SU-DHL-6 (cell line): ENCODE data around the gene ATP13A3.

Experiments
- H2AFZ ChIP-seq: fragments of 200-600 bp; sonication (generic); 2 replicates; pipeline ENCODE4 v1.6.1; 2014; ENCODE audit warnings: low read depth, mild to moderate bottlenecking, moderate library complexity, mixed read lengths, antibody characterized with exemption, low read length; ENCODE audit not compliant: severe bottlenecking
- H3F3A ChIP-seq: fragments of 200-600 bp; shearing (Covaris generic); 2 replicates; pipeline ENCODE4 v1.6.0; 2016; ENCODE audit warnings: antibody characterized with exemption, mild to moderate bottlenecking; ENCODE audit not compliant: insufficient read depth
- H3K27ac ChIP-seq: fragments of 200-600 bp; sonication (generic); 2 replicates; pipeline ENCODE4 v1.5.1; 2016; ENCODE audit warnings: low read depth, mild to moderate bottlenecking, low read length, moderate library complexity, mixed read lengths
- H3K27me3 ChIP-seq: fragments of 200-600 bp; sonication (generic), shearing (Covaris generic); 2 replicates; pipeline ENCODE4 v1.6.0; 2014; ENCODE audit warnings: mild to moderate bottlenecking, low read length
- H3K36me3 ChIP-seq: fragments of 200-600 bp; sonication (generic); 2 replicates; pipeline ENCODE4 v1.6.1; 2014; ENCODE audit warnings: mild to moderate bottlenecking, low read length, mixed read lengths
- H3K4me2 ChIP-seq: fragments of 300-600, 200-600 bp; shearing (Covaris generic), sonication (generic); 2 replicates; pipeline ENCODE4 v1.6.0; 2014; ENCODE audit warnings: low read length, low read depth, mild to moderate bottlenecking; ENCODE audit not compliant: poor library complexity, severe bottlenecking
- H3K4me3 ChIP-seq: fragments of 200-600 bp; sonication (generic); 2 replicates; pipeline ENCODE4 v1.5.1; 2014; ENCODE audit warnings: antibody characterized with exemption, low read length, mild to moderate bottlenecking, mixed read lengths; ENCODE audit not compliant: insufficient read depth, poor library complexity, severe bottlenecking
- H3K79me2 ChIP-seq: fragments of 200-600 bp; sonication (generic); 2 replicates; pipeline ENCODE4 v1.6.1; 2014; ENCODE audit warnings: mild to moderate bottlenecking, low read length, moderate library complexity; ENCODE audit not compliant: insufficient read depth
- H3K9ac ChIP-seq: fragments of 200-600 bp; sonication (generic); 2 replicates; pipeline ENCODE4 v1.7.0; 2014; ENCODE audit warnings: mild to moderate bottlenecking, low read length
- H3K9me2 ChIP-seq: fragments of 200-600 bp; sonication (generic); replicated peaks from 2 replicates; pipeline ENCODE4 v1.6.1; 2014; ENCODE audit warnings: low read length; ENCODE audit not compliant: insufficient read depth
- H3K9me3 ChIP-seq: fragments of 200-600 bp; sonication (generic); 2 replicates; pipeline ENCODE4 v1.6.1; 2014; ENCODE audit warnings: low read length, mixed read lengths; ENCODE audit not compliant: insufficient read depth
- H4K20me1 ChIP-seq: fragments of 200-600 bp; sonication (generic); 2 replicates; pipeline ENCODE4 v1.6.1; 2014; ENCODE audit warnings: low read depth, mild to moderate bottlenecking, antibody characterized with exemption, low read length, moderate library complexity, mixed read lengths
- EZH2phosphoT487 ChIP-seq: fragments of 200-600 bp; sonication (generic), shearing (Covaris generic); conservative IDR thresholded peaks from 2 replicates; pipeline ENCODE4 v1.6.1; 2018; ENCODE audit warnings: mild to moderate bottlenecking, antibody characterized with exemption, low read length, moderate library complexity, mixed read lengths
- TF ChIP-seq, protein P1 (sequence below): fragments of 200-600 bp; sonication (generic); IDR thresholded peaks from one replicate; pipeline ENCODE4 v1.5.1; 2017; ENCODE audit warnings: antibody characterized with exemption, mild to moderate bottlenecking, low read length, moderate library complexity; ENCODE audit not compliant: insufficient read depth, poor library complexity, severe bottlenecking

The ATP13A3 gene

DNA sequence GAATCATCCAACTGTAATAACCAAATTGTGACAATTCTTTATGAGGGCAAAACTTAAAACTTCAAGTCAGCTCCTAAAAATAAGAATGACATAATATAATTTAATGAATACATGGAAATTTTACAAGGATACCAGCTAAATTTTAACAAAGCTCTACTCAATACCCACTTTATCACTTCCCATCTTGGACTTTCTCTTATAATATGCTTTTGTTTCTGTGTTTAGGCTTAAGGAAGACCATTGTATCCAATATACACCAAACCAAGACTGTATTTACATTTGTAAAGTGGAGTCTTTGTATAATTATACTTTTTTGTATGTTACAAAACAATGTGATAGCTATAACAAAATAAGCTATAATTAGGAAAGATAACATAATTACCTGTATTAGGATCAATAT lies 16.8 kb downstream of the ATP13A3 start:
- no peaks in the 10 kb centered on the region for H3K9me2 ChIP-seq
- peaks cover 100% of the 10 kb centered on the region for H3K79me2 ChIP-seq
- H3K9ac ChIP-seq = no peak overlapping the region
- peaks cover 12% of the 10 kb centered on the region for H3F3A ChIP-seq
- TF ChIP-seq, protein P1, sequence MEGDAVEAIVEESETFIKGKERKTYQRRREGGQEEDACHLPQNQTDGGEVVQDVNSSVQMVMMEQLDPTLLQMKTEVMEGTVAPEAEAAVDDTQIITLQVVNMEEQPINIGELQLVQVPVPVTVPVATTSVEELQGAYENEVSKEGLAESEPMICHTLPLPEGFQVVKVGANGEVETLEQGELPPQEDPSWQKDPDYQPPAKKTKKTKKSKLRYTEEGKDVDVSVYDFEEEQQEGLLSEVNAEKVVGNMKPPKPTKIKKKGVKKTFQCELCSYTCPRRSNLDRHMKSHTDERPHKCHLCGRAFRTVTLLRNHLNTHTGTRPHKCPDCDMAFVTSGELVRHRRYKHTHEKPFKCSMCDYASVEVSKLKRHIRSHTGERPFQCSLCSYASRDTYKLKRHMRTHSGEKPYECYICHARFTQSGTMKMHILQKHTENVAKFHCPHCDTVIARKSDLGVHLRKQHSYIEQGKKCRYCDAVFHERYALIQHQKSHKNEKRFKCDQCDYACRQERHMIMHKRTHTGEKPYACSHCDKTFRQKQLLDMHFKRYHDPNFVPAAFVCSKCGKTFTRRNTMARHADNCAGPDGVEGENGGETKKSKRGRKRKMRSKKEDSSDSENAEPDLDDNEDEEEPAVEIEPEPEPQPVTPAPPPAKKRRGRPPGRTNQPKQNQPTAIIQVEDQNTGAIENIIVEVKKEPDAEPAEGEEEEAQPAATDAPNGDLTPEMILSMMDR = no peak
- no peak for TF ChIP-seq EZH2phosphoT487
- H3K36me3 ChIP-seq = no peaks in the 10 kb centered on the region; the same call in 1 of the 2 replicates
- H3K4me3 ChIP-seq = no peak overlapping the region
- H3K27ac ChIP-seq = no peak overlapping the region
- H3K9me3 ChIP-seq = no peaks in the 10 kb centered on the region
- H4K20me1 ChIP-seq = peaks cover 20% of the 10 kb centered on the region
- H3K4me2 ChIP-seq = no peak overlapping the region
- no peaks in the 10 kb centered on the region for H3K27me3 ChIP-seq
- H2AFZ ChIP-seq = no peak overlapping the region

DNA sequence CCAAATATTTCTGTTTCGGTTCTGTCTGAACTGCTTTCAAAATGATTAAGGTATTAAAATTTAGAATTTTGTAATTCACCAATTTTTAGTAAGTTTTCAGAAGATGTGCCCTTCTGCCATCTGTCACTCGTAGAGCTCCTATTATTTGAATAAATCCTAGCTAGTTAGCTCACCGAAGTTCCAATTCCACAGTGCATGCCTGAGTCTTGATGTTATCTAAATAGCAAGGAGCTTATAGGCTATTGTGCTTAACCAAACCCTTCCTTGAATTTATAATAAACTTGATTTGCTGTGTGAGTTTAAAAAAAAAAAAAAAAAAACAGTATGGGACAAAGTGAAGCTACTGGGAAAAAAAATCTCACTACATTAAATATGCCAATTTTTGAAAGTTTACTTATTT lies 18.7 kb downstream of the ATP13A3 start:
- TF ChIP-seq, protein P1 = no peak
- no peak for TF ChIP-seq EZH2phosphoT487
- H2AFZ ChIP-seq = no peak overlapping the region
- 0 out of 2 replicates have a peak, but pooled peaks cover 7% of the 10 kb centered on the region for H3F3A ChIP-seq
- H3K27ac ChIP-seq = no peak overlapping the region
- peaks cover 20% of the 10 kb centered on the region for H4K20me1 ChIP-seq
- no peaks in the 10 kb centered on the region for H3K27me3 ChIP-seq
- H3K9ac ChIP-seq = no peak overlapping the region
- H3K9me3 ChIP-seq = no peaks in the 10 kb centered on the region
- no peaks in the 10 kb centered on the region; the same call in 1 of the 2 replicates for H3K36me3 ChIP-seq
- no peaks in the 10 kb centered on the region for H3K9me2 ChIP-seq
- no peak overlapping the region for H3K4me3 ChIP-seq
- peaks cover 99% of the 10 kb centered on the region for H3K79me2 ChIP-seq
- no peak overlapping the region for H3K4me2 ChIP-seq

DNA sequence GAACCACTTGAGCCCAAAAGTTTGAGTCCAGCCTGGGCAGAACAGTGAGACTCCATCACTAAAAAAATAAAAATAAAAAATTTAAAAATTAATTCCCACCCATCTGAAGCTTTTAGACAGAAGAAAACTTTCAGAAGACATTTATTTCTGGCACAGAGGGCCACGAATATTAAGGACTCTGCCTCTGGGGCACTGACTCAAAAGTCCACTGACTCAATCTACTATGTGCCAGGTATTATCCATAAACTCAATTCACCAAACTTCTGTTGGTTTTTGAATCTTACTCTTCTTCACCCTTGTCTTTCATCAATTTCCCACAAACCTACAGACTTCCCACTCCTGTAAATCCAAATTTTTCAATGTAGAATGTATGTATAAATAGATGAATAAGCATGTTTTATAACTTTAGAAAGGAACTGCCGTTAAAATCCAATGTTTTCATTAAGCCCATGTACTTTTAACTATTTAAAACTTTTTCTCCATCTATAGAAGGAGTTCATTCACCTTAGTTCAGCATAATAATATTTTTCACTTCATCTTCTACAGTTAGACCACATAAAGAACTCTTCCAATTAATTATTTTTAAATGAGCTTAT lies 19.9 kb downstream of the ATP13A3 start:
- H3K27me3 ChIP-seq = no peaks in the 10 kb centered on the region
- peak overlapping the region; percentile 4 for H3K4me2 ChIP-seq
- 0 out of 2 replicates have a peak, but pooled peaks cover 7% of the 10 kb centered on the region for H3F3A ChIP-seq
- H4K20me1 ChIP-seq = peaks cover 20% of the 10 kb centered on the region
- H3K27ac ChIP-seq = no peak overlapping the region
- H3K9me3 ChIP-seq = no peaks in the 10 kb centered on the region
- H3K79me2 ChIP-seq = peaks cover 99% of the 10 kb centered on the region
- no peak overlapping the region for H2AFZ ChIP-seq
- no peak overlapping the region for H3K9ac ChIP-seq
- H3K9me2 ChIP-seq = no peaks in the 10 kb centered on the region
- no peak overlapping the region for H3K4me3 ChIP-seq
- no peak for TF ChIP-seq EZH2phosphoT487
- TF ChIP-seq, protein P1 = no peak
- H3K36me3 ChIP-seq = peaks cover 2% of the 10 kb centered on the region; the same call in 1 of the 2 replicates
